Trophoblast cell (in vitro differentiated cells and primary cell): ENCODE measurements around the gene MFSD8. TPM values are rescaled to one million over a fixed set of nuclear protein-coding genes. Genes with fewer than 3 reads are reported as not detected.

Source experiments
- DNase-seq, 2 donors: peaks; one replicate each; pipeline ENCODE4 v3.0.0-alpha.2; 2016
- H2AFZ ChIP-seq: 2 replicates; pipeline ENCODE4 v1.6.1; 2013; ENCODE audit warnings: low read length, moderate library complexity, mild to moderate bottlenecking; ENCODE audit not compliant: insufficient read depth, poor library complexity
- H2AK5ac ChIP-seq: 2 replicates; pipeline ENCODE4 v1.6.1; 2013; ENCODE audit warnings: mild to moderate bottlenecking, low read length
- H2BK120ac ChIP-seq: 2 replicates; pipeline ENCODE4 v1.6.1; 2013; ENCODE audit warnings: low read length, mild to moderate bottlenecking, moderate library complexity; ENCODE audit not compliant: insufficient read depth, poor library complexity
- H2BK12ac ChIP-seq: 2 replicates; pipeline ENCODE4 v1.6.1; 2013; ENCODE audit warnings: mild to moderate bottlenecking, low read length, moderate library complexity
- H2BK5ac ChIP-seq: 2 replicates; pipeline ENCODE4 v1.6.1; 2013; ENCODE audit warnings: low read length, low read depth, moderate library complexity, mild to moderate bottlenecking; ENCODE audit not compliant: poor library complexity
- H3K14ac ChIP-seq: 2 replicates; pipeline ENCODE4 v1.6.1; 2013; ENCODE audit warnings: mild to moderate bottlenecking, low read length
- H3K18ac ChIP-seq: 2 replicates; pipeline ENCODE4 v1.6.1; 2013; ENCODE audit warnings: mild to moderate bottlenecking, low read length
- H3K23ac ChIP-seq: 2 replicates; pipeline ENCODE4 v1.6.1; 2013; ENCODE audit warnings: low read length
- H3K27ac ChIP-seq: 2 replicates; pipeline ENCODE4 v1.5.1; 2013; ENCODE audit warnings: low read depth, mild to moderate bottlenecking, inconsistent platforms, low read length, moderate library complexity
- H3K27me3 ChIP-seq: 2 replicates; pipeline ENCODE4 v1.6.1; 2013; ENCODE audit warnings: inconsistent platforms, mild to moderate bottlenecking, low read length, moderate library complexity; ENCODE audit not compliant: insufficient read depth
- H3K36me3 ChIP-seq, 2 experiments: 1 replicate in 1 of 2; 2 replicates in 1 of 2; pipeline ENCODE4 v1.6.1; 2013; ENCODE audit warnings: low read length in 2 of 2, mild to moderate bottlenecking in 2 of 2, moderate library complexity in 1 of 2; ENCODE audit not compliant: insufficient read depth in 2 of 2, control insufficient read depth in 1 of 2
- H3K4ac ChIP-seq: 2 replicates; pipeline ENCODE4 v1.6.1; 2013; ENCODE audit warnings: low read depth, mild to moderate bottlenecking, low read length, moderate library complexity
- H3K4me1 ChIP-seq, 2 experiments: 1 replicate in 1 of 2; 2 replicates in 1 of 2; pipeline ENCODE4 v1.6.1; 2013; ENCODE audit warnings: low read length in 2 of 2, mild to moderate bottlenecking in 2 of 2, moderate library complexity in 1 of 2; ENCODE audit not compliant: insufficient read depth in 2 of 2, control insufficient read depth in 1 of 2
- H3K4me2 ChIP-seq: 2 replicates; pipeline ENCODE4 v1.6.1; 2013; ENCODE audit warnings: inconsistent platforms, mild to moderate bottlenecking, low read length, moderate library complexity
- H3K4me3 ChIP-seq: 2 replicates; pipeline ENCODE4 v1.5.1; 2013; ENCODE audit warnings: mild to moderate bottlenecking, low read depth, low read length, inconsistent platforms
- H3K79me1 ChIP-seq: one replicate; pipeline ENCODE4 v1.6.1; 2013; ENCODE audit warnings: low read length
- H3K79me2 ChIP-seq: 2 replicates; pipeline ENCODE4 v1.6.1; 2013; ENCODE audit warnings: low read length, mild to moderate bottlenecking; ENCODE audit not compliant: control insufficient read depth, insufficient read depth, poor library complexity
- H3K9ac ChIP-seq: 2 replicates; pipeline ENCODE4 v1.6.1; 2013; ENCODE audit warnings: mild to moderate bottlenecking, low read length
- H3K9me3 ChIP-seq: 2 replicates; pipeline ENCODE4 v1.6.1; 2013; ENCODE audit warnings: low read depth, mild to moderate bottlenecking, control low read depth, inconsistent platforms, low read length; ENCODE audit not compliant: insufficient read depth
- H4K12ac ChIP-seq: 2 replicates; pipeline ENCODE4 v1.6.1; 2013; ENCODE audit warnings: low read depth, mild to moderate bottlenecking, low read length, moderate library complexity
- H4K8ac ChIP-seq: 2 replicates; pipeline ENCODE4 v1.6.1; 2013; ENCODE audit warnings: low read depth, mild to moderate bottlenecking, low read length, moderate library complexity
- H4K91ac ChIP-seq: one replicate; pipeline ENCODE4 v1.6.1; 2013; ENCODE audit warnings: low read depth, mild to moderate bottlenecking, low read length, moderate library complexity
- WGBS: extraction: QIAGEN DNeasy Blood & Tissue Kit; methylation state at CpG from one replicate; pipeline ENCODE4 v1.1.7; 2013; ENCODE audit warnings: missing lambda C conversion rate; ENCODE audit not compliant: insufficient read length, insufficient coverage; ENCODE audit errors: extremely low coverage; 5-methylcytosine and 5-hydroxymethylcytosine counted together
- polyA plus RNA-seq: library from polyadenylated mRNA; stranded (reverse); fragments of 200-250 nt; gene quantifications from 2 replicates; pipeline ENCODE4 v1.2.3, GENCODE V29; 2013

MFSD8 gene
- 17.9 and 20.4 TPM in 2 replicates for polyA plus RNA-seq

GRCh38 chr4:127965062-127965802, at the start of gene MFSD8, which contains the start of gene ABHD18:
TSS of gene MFSD8 (minus strand) at chr4:127965173. CDS start at chr4:127965133, 40 bp downstream.
TSS of gene ABHD18 (plus strand) at chr4:127965406. CDS start at chr4:127982956, 17,550 bp downstream.
- peak within 1 kb of the TSS; percentile 76 for H4K12ac ChIP-seq
- peak within 1 kb of the TSS; percentile 88 for H4K91ac ChIP-seq
- peaks cover 9% of the 10 kb centered on the region for H3K79me1 ChIP-seq
- peak within 1 kb of the TSS; percentile 92 for H2BK5ac ChIP-seq
- H3K27me3 ChIP-seq, result no peaks in the 10 kb centered on the region
- H3K18ac ChIP-seq, result peak within 1 kb of the TSS; percentile 89
- H3K14ac ChIP-seq, result peak within 1 kb of the TSS; percentile 90
- no peaks in the 10 kb centered on the region for H3K9me3 ChIP-seq
- no peak within 1 kb of the TSS for H3K23ac ChIP-seq
- peak within 1 kb of the TSS; percentile 12 for H2BK12ac ChIP-seq
- peak within 1 kb of the TSS; percentile 91 for H3K9ac ChIP-seq
- H2BK120ac ChIP-seq, result peak within 1 kb of the TSS; percentile 62
- H4K8ac ChIP-seq, result peak within 1 kb of the TSS; percentile 90
- H3K4me3 ChIP-seq, result peak within 1 kb of the TSS; percentile 88
- H3K4me2 ChIP-seq, result peak within 1 kb of the TSS; percentile 85
- H3K79me2 ChIP-seq, result peaks cover 11% of the 10 kb centered on the region
- H2AK5ac ChIP-seq, result peak within 1 kb of the TSS; percentile 31
- peak within 1 kb of the TSS; percentile 93 for H3K27ac ChIP-seq
- no peaks in the 10 kb centered on the region for H3K4me1 ChIP-seq
- peak within 1 kb of the TSS; percentile 82 for H2AFZ ChIP-seq
- no CpG with 5 or more reads among the region's 69 CpGs for WGBS
- H3K4ac ChIP-seq, result peak within 1 kb of the TSS; percentile 57
- peaks cover 0 to 4% of the 10 kb centered on the region in 2 experiments for H3K36me3 ChIP-seq
- peak; percentile 100 for DNase-seq

DNA sequence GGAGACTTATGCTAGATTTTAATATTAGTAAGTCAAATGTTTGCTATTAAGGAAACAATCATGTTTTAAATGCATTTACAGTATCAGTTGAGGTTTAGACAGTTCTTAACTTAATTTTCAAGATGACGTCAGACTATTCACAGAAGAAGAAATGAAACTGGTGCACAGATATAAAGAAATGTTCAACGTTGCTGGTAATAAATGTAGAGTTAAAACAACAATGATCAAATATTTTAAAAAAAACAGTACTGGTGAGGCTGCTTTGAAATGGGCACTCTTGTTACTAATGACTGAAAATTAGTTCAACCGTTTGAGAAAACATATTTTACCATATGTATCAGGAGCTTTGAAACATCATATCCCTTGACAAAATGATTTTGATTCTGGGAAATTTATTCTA, 44.5 kb upstream of the MFSD8 start:
- no peak overlapping the region for H2AK5ac ChIP-seq
- H3K9ac ChIP-seq, result no peak overlapping the region

DNA sequence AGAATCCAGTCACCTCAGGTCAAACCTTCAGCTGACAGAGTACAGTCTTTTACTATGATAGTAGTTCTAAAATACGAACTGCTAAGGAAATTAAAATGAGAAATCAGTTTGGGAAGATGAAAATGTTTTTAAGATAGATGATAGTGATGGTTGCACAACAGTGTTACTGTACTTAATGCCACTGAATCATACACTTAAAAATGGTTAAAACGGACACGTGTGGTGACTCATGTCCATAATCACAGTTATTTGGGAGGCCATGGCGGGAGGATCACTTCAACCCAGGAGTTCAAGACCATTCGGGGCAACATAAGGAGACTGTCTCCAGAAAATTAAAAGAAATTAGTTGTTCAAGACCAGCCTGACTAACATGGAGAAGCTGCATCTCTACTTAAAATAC, 41.6 kb upstream of the MFSD8 start:
- no peak overlapping the region for H3K4me3 ChIP-seq
- no peaks in the 10 kb centered on the region for H3K4me1 ChIP-seq
- H3K27me3 ChIP-seq, result no peaks in the 10 kb centered on the region
- no peak overlapping the region for H4K12ac ChIP-seq
- H3K79me2 ChIP-seq, result no peaks in the 10 kb centered on the region
- no CpG with 5 or more reads among the region's 5 CpGs for WGBS
- H2BK12ac ChIP-seq, result no peak overlapping the region
- H3K14ac ChIP-seq, result no peak overlapping the region
- no peak overlapping the region for H2AFZ ChIP-seq
- H3K9ac ChIP-seq, result no peak overlapping the region
- no peak overlapping the region for H3K23ac ChIP-seq
- no peak overlapping the region for H2BK5ac ChIP-seq
- H3K18ac ChIP-seq, result no peak overlapping the region
- peak; percentile 3 to 36 for DNase-seq
- no peak overlapping the region for H3K4me2 ChIP-seq
- no peaks in the 10 kb centered on the region for H3K79me1 ChIP-seq
- peaks cover 4 to 6% of the 10 kb centered on the region in 2 experiments for H3K36me3 ChIP-seq
- no peak overlapping the region for H2AK5ac ChIP-seq
- H3K27ac ChIP-seq, result no peak overlapping the region
- H2BK120ac ChIP-seq, result no peak overlapping the region
- no peak overlapping the region for H4K91ac ChIP-seq
- no peak overlapping the region for H3K4ac ChIP-seq
- no peaks in the 10 kb centered on the region for H3K9me3 ChIP-seq
- no peak overlapping the region for H4K8ac ChIP-seq

More for the DNA sequence above, 44.5 kb upstream of the MFSD8 start:
- Histone ChIP-seq H3K14ac (no peak overlapping the region), H2BK12ac (no peak overlapping the region), H3K18ac (no peak overlapping the region), H2BK5ac (no peak overlapping the region), H3K23ac (no peak overlapping the region), H3K9me3 (no peaks in the 10 kb centered on the region), H4K12ac (no peak overlapping the region), H2AFZ (no peak overlapping the region), H3K4me3 (no peak overlapping the region), H3K79me1 (no peaks in the 10 kb centered on the region), H4K91ac (no peak overlapping the region), H3K4me1 (no peaks in the 10 kb centered on the region), H2BK120ac (no peak overlapping the region), H3K4ac (no peak overlapping the region), H4K8ac (no peak overlapping the region), H3K36me3 (peaks cover 6% of the 10 kb centered on the region in 2 experiments), H3K27me3 (no peaks in the 10 kb centered on the region), H3K79me2 (no peaks in the 10 kb centered on the region), H3K27ac (no peak overlapping the region), H3K4me2 (no peak overlapping the region)
- WGBS, result no CpG with 5 or more reads among the region's 3 CpGs
- DNase-seq, result no peak

- Histone ChIP-seq H3K36me3 (peaks cover 4 to 7% of the 10 kb centered on the region in 2 experiments), H4K91ac (no peak overlapping the region), H3K18ac (no peak overlapping the region), H4K8ac (no peak overlapping the region), H3K23ac (no peak overlapping the region), H2AK5ac (no peak overlapping the region), H2AFZ (no peak overlapping the region), H3K4ac (no peak overlapping the region), H3K14ac (no peak overlapping the region), H3K27ac (no peak overlapping the region), H2BK12ac (no peak overlapping the region), H4K12ac (no peak overlapping the region), H3K4me2 (no peak overlapping the region), H3K27me3 (no peaks in the 10 kb centered on the region), H2BK5ac (no peak overlapping the region), H3K79me1 (no peaks in the 10 kb centered on the region), H3K79me2 (no peaks in the 10 kb centered on the region), H3K4me3 (no peak overlapping the region), H3K4me1 (no peaks in the 10 kb centered on the region), H3K9ac (no peak overlapping the region), H3K9me3 (no peaks in the 10 kb centered on the region), H2BK120ac (no peak overlapping the region)
- 100% methylated on average over 1 of the region's 8 CpGs for WGBS
- DNase-seq, result peak; percentile 61 to 76
Observed at GRCh38 chr4:127997534-127998388, 32.8 kb upstream of the MFSD8 start.
